ENCODE measurements around the gene PLAC1. TPM values are rescaled to one million over a fixed set of nuclear protein-coding genes. Genes with fewer than 3 reads are reported as not detected.
A peak's percentile ranks its signal among the peaks of the same experiment; 100 is the strongest.

Gene PLAC1
- total RNA-seq, 1 donor from 2014 or later: not detected

- H3K27me3 Mint-ChIP-seq (ENCODE audit: low read depth): peaks cover 21% of the 10 kb centered on the region
- peaks cover 20% of the 10 kb centered on the region for H3K4me1 Mint-ChIP-seq (ENCODE audit: low read depth)
- intact Hi-C loops (cut with micrococcal nuclease): no loop called here
- peaks cover 7% of the 10 kb centered on the region for H3K36me3 Mint-ChIP-seq (ENCODE audit: low read depth)
- no peak for DNase-seq (ENCODE audit: low spot score)
- H3K9me3 Mint-ChIP-seq: no peaks in the 10 kb centered on the region
- no peak overlapping the region for H3K27ac Mint-ChIP-seq
- H3K4me3 Mint-ChIP-seq (ENCODE audit: low read depth): no peak overlapping the region
Observed at GRCh38 chrX:134552351-134552750, 105.9 kb downstream of the PLAC1 start.

- peaks cover 22% of the 10 kb centered on the region for H3K4me1 Mint-ChIP-seq (ENCODE audit: low read depth)
Observed at GRCh38 chrX:134551376-134552048, 106.8 kb downstream of the PLAC1 start.

GRCh38 chrX:134548257-134549201 lies 109.7 kb downstream of the PLAC1 start:
- Mint-ChIP-seq H3K27ac (peak overlapping the region; percentile 97), H3K9me3 (no peaks in the 10 kb centered on the region), H3K4me1 (ENCODE audit: low read depth) (peaks cover 18% of the 10 kb centered on the region), H3K4me3 (ENCODE audit: low read depth) (peak overlapping the region; percentile 89), H3K36me3 (ENCODE audit: low read depth) (peaks cover 21% of the 10 kb centered on the region), H3K27me3 (ENCODE audit: low read depth) (peaks cover 3% of the 10 kb centered on the region)
- DNase-seq (ENCODE audit: low spot score): no peak
- intact Hi-C loops (cut with micrococcal nuclease): no loop called here

More at GRCh38 chrX:134551376-134552048, 106.8 kb downstream of the PLAC1 start:
- H3K4me3 Mint-ChIP-seq (ENCODE audit: low read depth): no peak overlapping the region
- DNase-seq (ENCODE audit: low spot score): no peak
- intact Hi-C loops (cut with micrococcal nuclease): no loop called here
- peaks cover 17% of the 10 kb centered on the region for H3K27me3 Mint-ChIP-seq (ENCODE audit: low read depth)
- H3K9me3 Mint-ChIP-seq: no peaks in the 10 kb centered on the region
- H3K27ac Mint-ChIP-seq: no peak overlapping the region
- H3K36me3 Mint-ChIP-seq (ENCODE audit: low read depth): peaks cover 12% of the 10 kb centered on the region

- Mint-ChIP-seq H3K36me3 (ENCODE audit: low read depth) (peaks cover 24% of the 10 kb centered on the region), H3K27me3 (ENCODE audit: low read depth) (peaks cover 3% of the 10 kb centered on the region), H3K4me3 (ENCODE audit: low read depth) (no peak overlapping the region), H3K9me3 (no peaks in the 10 kb centered on the region), H3K27ac (no peak overlapping the region), H3K4me1 (ENCODE audit: low read depth) (peaks cover 25% of the 10 kb centered on the region)
- intact Hi-C loops (cut with micrococcal nuclease): no loop called here
- no peak for DNase-seq (ENCODE audit: low spot score)
Observed at GRCh38 chrX:134547047-134547679, 111.1 kb downstream of the PLAC1 start.

GRCh38 chrX:134546187-134546586 lies 112.1 kb downstream of the PLAC1 start:
- intact Hi-C loops (cut with micrococcal nuclease): no loop called here
- Mint-ChIP-seq H3K36me3 (ENCODE audit: low read depth) (peaks cover 24% of the 10 kb centered on the region), H3K27me3 (ENCODE audit: low read depth) (peaks cover 1% of the 10 kb centered on the region), H3K4me1 (ENCODE audit: low read depth) (peaks cover 25% of the 10 kb centered on the region), H3K9me3 (no peaks in the 10 kb centered on the region), H3K4me3 (ENCODE audit: low read depth) (no peak overlapping the region), H3K27ac (no peak overlapping the region)
- DNase-seq (ENCODE audit: low spot score): no peak

- no peak overlapping the region for H3K4me3 Mint-ChIP-seq (ENCODE audit: low read depth)
- H3K36me3 Mint-ChIP-seq (ENCODE audit: low read depth): peaks cover 24% of the 10 kb centered on the region
- H3K4me1 Mint-ChIP-seq (ENCODE audit: low read depth): peaks cover 25% of the 10 kb centered on the region
- intact Hi-C loops (cut with micrococcal nuclease): no loop called here
- H3K27me3 Mint-ChIP-seq (ENCODE audit: low read depth): peaks cover 1% of the 10 kb centered on the region
- no peaks in the 10 kb centered on the region for H3K9me3 Mint-ChIP-seq
- no peak for DNase-seq (ENCODE audit: low spot score)
- H3K27ac Mint-ChIP-seq: no peak overlapping the region
Observed at GRCh38 chrX:134545510-134545909, 112.8 kb downstream of the PLAC1 start.

GRCh38 chrX:134544513-134545151 lies 113.6 kb downstream of the PLAC1 start:
- Mint-ChIP-seq H3K9me3 (no peaks in the 10 kb centered on the region), H3K27me3 (ENCODE audit: low read depth) (peaks cover 1% of the 10 kb centered on the region), H3K4me3 (ENCODE audit: low read depth) (no peak overlapping the region), H3K4me1 (ENCODE audit: low read depth) (peaks cover 18% of the 10 kb centered on the region), H3K36me3 (ENCODE audit: low read depth) (peaks cover 24% of the 10 kb centered on the region), H3K27ac (no peak overlapping the region)
- intact Hi-C loops (cut with micrococcal nuclease): no loop called here
- no peak for DNase-seq (ENCODE audit: low spot score)

GRCh38 chrX:134544135-134544512 lies 114.1 kb downstream of the PLAC1 start:
- no peak overlapping the region for H3K27ac Mint-ChIP-seq
- H3K4me3 Mint-ChIP-seq (ENCODE audit: low read depth): no peak overlapping the region
- intact Hi-C loops (cut with micrococcal nuclease): no loop called here
- H3K36me3 Mint-ChIP-seq (ENCODE audit: low read depth): peaks cover 24% of the 10 kb centered on the region
- peaks cover 18% of the 10 kb centered on the region for H3K4me1 Mint-ChIP-seq (ENCODE audit: low read depth)
- DNase-seq (ENCODE audit: low spot score): no peak
- peaks cover 1% of the 10 kb centered on the region for H3K27me3 Mint-ChIP-seq (ENCODE audit: low read depth)
- no peaks in the 10 kb centered on the region for H3K9me3 Mint-ChIP-seq

- intact Hi-C loops (cut with micrococcal nuclease): no loop called here
- no peak for DNase-seq (ENCODE audit: low spot score)
- peaks cover 15% of the 10 kb centered on the region for H3K4me1 Mint-ChIP-seq (ENCODE audit: low read depth)
- H3K36me3 Mint-ChIP-seq (ENCODE audit: low read depth): peaks cover 18% of the 10 kb centered on the region
- H3K27ac Mint-ChIP-seq: no peak overlapping the region
- no peaks in the 10 kb centered on the region for H3K9me3 Mint-ChIP-seq
- H3K4me3 Mint-ChIP-seq (ENCODE audit: low read depth): no peak overlapping the region
- peaks cover under 1% of the 10 kb centered on the region for H3K27me3 Mint-ChIP-seq (ENCODE audit: low read depth)
Observed at GRCh38 chrX:134543288-134543687, 115.0 kb downstream of the PLAC1 start.

GRCh38 chrX:134542485-134542884 lies 115.8 kb downstream of the PLAC1 start:
- no peak overlapping the region for H3K4me3 Mint-ChIP-seq (ENCODE audit: low read depth)

GRCh38 chrX:134541906-134542305 lies 116.4 kb downstream of the PLAC1 start:
- Mint-ChIP-seq H3K4me1 (ENCODE audit: low read depth) (peaks cover 13% of the 10 kb centered on the region), H3K4me3 (ENCODE audit: low read depth) (no peak overlapping the region), H3K27ac (no peak overlapping the region), H3K9me3 (no peaks in the 10 kb centered on the region), H3K36me3 (ENCODE audit: low read depth) (peaks cover 15% of the 10 kb centered on the region), H3K27me3 (ENCODE audit: low read depth) (no peaks in the 10 kb centered on the region)
- DNase-seq (ENCODE audit: low spot score): no peak
- intact Hi-C loops (cut with micrococcal nuclease): no loop called here

More at GRCh38 chrX:134542485-134542884, 115.8 kb downstream of the PLAC1 start:
- H3K9me3 Mint-ChIP-seq: no peaks in the 10 kb centered on the region
- intact Hi-C loops (cut with micrococcal nuclease): no loop called here
- peaks cover 13% of the 10 kb centered on the region for H3K4me1 Mint-ChIP-seq (ENCODE audit: low read depth)
- H3K27me3 Mint-ChIP-seq (ENCODE audit: low read depth): no peaks in the 10 kb centered on the region
- DNase-seq (ENCODE audit: low spot score): no peak
- H3K27ac Mint-ChIP-seq: no peak overlapping the region
- peaks cover 17% of the 10 kb centered on the region for H3K36me3 Mint-ChIP-seq (ENCODE audit: low read depth)

GRCh38 chrX:134538316-134538715 lies 120.0 kb downstream of the PLAC1 start:
- H3K36me3 Mint-ChIP-seq (ENCODE audit: low read depth): peaks cover 3% of the 10 kb centered on the region
- DNase-seq (ENCODE audit: low spot score): no peak
- no peaks in the 10 kb centered on the region for H3K27me3 Mint-ChIP-seq (ENCODE audit: low read depth)
- no peak overlapping the region for H3K4me3 Mint-ChIP-seq (ENCODE audit: low read depth)
- intact Hi-C loops (cut with micrococcal nuclease): no loop called here
- no peaks in the 10 kb centered on the region for H3K9me3 Mint-ChIP-seq
- no peak overlapping the region for H3K27ac Mint-ChIP-seq
- H3K4me1 Mint-ChIP-seq (ENCODE audit: low read depth): peaks cover 10% of the 10 kb centered on the region
